SIG-M5 treated with dmso at 0.1 percent for 504 hours (cell line): Measurements from ENCODE around the gene AIG1.

Experiments
- DNase-seq: peaks from one replicate; lab custom pipeline; 2025; ENCODE audit not compliant: unreplicated experiment; lab: John Stamatoyannopoulos, UW

Gene AIG1

GRCh38 chr6:143192766-143193165 lies 132.1 kb downstream of the AIG1 start:
- no peak for DNase-seq

DNA sequence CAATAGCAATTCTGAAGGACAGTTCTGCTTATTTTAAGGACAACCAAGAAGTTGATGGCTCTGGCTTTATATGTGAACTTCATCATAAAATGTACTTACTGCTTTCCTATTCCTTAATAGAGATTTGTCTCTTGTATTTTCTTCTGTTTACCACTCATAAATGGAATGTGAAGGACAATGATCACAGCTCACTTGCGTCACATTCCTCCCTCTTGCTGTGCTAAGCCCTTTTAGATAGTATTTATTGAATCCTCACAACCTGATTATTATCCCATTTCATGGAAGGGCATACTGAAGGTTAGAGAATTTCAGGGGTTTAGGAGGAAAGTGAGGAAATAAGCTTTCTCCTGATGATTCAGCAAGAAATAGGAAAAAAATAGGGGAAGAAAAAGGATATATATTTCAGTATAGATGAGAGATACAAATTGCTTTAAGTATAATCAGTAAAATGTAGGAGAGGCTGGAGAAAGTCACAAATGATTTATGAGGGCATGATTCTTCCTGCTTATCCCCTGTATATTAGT lies 132.9 kb downstream of the AIG1 start:
- no peak for DNase-seq

DNA sequence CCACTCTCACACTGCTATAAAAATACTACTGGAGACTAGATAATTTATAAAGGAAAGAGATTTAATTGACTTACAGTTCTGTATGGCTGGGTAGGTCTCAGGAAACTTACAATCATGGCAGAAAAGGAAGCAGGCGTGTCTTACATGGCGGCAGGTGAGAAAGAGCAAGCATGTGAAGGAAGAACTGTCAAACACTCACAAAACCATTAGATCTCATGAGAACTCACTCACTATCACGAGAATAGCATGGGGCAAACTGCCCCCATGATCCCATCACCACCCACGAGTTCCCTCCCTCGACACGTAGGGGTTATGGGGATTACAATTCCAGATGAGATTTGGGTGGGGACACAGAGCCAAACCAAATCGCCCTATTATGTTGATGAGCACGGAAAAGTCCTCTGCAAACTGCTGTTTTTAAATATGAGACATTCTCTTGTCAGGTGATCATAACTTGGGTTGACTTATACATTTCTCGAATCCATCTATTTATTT lies 133.5 kb downstream of the AIG1 start:
- DNase-seq, result no peak

- no peak for DNase-seq
These were observed 134.7 kb downstream of the AIG1 start for GRCh38 chr6:143195349-143195845.

- DNase-seq, result no peak
These were observed 136.0 kb downstream of the AIG1 start for GRCh38 chr6:143196525-143197225.

- DNase-seq, result no peak
These were observed 136.7 kb downstream of the AIG1 start for GRCh38 chr6:143197377-143197776.

GRCh38 chr6:143198312-143198711 lies 137.6 kb downstream of the AIG1 start:
- DNase-seq, result no peak

- DNase-seq, result no peak
These were observed 138.6 kb downstream of the AIG1 start for GRCh38 chr6:143199291-143199690.

DNA sequence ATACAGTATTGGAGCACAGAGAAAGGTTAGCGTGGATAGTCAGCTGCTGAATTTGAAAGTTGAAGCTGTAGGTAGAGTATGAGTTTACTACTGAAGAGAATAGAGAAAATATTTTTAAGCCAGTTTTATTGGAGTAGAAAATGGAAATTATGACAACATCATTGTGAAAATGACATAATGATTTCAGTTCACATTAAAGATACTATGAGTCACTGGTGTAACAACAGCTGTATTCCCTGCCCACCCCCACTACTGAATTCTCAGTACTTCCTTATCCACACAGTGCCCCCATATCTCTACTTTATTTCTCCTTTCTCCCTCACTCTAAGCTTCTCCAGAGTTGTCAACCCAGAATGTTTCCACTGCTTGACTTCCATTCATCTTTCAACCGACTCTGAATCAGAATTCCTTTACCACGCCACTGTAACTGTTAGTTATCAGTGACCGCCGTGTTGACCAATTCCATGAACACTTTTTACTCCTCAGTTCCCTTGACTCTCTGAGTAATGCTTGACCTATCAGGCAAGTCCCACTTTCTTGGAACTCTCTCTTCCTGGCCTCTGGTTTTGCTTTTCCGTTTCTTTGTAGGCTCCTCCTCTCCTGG lies 139.6 kb downstream of the AIG1 start:
- DNase-seq, result peak; percentile 2

- DNase-seq, result no peak
These were observed 143.4 kb downstream of the AIG1 start for GRCh38 chr6:143204045-143204444.

- DNase-seq, result no peak
These were observed 144.4 kb downstream of the AIG1 start for GRCh38 chr6:143205131-143205535.

DNA sequence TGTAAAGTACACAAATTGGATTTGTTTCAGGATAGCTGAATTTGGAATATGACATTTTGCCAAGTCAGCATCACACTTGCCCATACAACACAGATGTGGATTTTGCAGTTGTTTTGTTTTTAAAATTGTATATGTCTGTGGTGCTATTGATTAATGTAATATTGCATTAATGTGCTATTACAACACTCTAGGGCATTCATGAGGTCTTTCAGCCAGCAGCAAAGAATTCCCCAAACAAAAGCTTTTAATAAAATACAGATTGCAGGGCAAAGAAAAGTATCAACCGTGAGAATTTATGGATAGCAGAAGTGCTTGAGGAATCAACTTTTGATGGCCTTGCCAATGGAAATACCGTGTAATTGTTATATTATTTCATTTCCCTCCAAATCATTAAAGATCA lies 144.9 kb downstream of the AIG1 start:
- no peak for DNase-seq

GRCh38 chr6:143205991-143206390 lies 145.3 kb downstream of the AIG1 start:
- no peak for DNase-seq

GRCh38 chr6:143206550-143206949 lies 145.9 kb downstream of the AIG1 start:
- no peak for DNase-seq

DNA sequence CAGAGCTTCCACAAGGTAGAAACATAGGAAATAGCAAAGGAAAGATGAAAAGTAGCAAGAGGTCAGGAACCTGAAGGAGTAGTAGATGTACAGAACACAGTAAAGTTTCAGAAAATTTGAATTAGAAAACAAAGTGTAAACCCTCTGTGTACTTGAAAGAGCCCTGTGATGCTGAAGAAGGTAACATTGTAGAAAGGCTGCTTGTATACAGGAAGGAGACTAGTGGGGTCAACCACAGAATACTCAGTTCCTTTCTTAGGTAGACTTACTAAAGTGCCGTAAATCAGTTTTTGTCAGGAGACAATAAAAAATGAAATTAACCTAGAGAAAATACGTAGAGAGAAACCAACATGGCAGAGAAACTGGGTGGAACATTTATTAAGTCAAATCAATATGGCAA lies 149.7 kb downstream of the AIG1 start:
- no peak for DNase-seq

DNA sequence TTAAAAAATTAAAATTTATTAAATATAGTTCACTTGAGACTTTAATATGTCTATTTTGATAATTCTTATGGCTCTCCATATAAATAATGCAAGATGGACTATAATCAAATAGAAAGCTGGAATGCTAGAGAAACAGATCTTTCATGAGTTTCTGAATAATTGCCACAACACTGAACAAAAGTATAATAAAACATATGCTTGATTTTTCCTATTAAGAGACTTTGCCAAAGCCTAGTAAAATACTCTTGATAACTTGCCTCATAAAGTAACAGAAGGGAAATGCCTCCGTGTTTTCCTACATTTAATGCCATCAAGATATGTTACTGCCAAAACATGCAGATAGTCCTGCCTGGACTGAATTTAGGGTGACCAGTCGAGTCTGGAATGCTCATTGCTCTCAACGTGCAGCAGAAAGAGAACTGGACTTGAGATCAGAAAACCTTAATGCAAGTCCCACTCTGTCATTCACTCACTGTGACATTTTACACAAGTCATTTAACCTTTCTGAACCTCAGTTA lies 153.2 kb downstream of the AIG1 start:
- DNase-seq, result no peak

- DNase-seq, result peak; percentile 4
These were observed 154.7 kb downstream of the AIG1 start for GRCh38 chr6:143215363-143215762.

GRCh38 chr6:143215771-143216170 lies 155.1 kb downstream of the AIG1 start:
- DNase-seq, result no peak

GRCh38 chr6:143218233-143218632 lies 157.5 kb downstream of the AIG1 start:
- DNase-seq, result no peak

GRCh38 chr6:143221698-143222097 lies 161.0 kb downstream of the AIG1 start:
- no peak for DNase-seq

DNA sequence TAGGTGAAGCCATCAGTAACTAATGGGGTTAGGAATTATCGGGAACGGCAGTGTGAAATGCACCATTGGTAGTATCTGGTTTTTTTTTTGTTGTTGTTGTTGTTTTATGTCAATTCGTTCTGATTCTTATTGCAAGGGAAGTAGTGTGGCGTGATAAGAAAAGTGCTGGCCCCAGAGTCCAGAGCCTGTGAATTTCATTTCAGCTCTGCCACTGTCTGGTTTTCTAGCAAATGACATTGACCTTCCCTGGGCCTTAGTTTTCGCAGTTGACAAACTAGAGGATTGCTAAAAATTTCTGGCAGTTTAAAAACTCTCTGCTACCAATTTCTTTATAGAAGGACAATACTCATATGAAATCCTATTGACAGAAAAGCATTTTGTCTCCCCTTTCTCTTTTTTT lies 161.6 kb downstream of the AIG1 start:
- DNase-seq, result no peak

DNA sequence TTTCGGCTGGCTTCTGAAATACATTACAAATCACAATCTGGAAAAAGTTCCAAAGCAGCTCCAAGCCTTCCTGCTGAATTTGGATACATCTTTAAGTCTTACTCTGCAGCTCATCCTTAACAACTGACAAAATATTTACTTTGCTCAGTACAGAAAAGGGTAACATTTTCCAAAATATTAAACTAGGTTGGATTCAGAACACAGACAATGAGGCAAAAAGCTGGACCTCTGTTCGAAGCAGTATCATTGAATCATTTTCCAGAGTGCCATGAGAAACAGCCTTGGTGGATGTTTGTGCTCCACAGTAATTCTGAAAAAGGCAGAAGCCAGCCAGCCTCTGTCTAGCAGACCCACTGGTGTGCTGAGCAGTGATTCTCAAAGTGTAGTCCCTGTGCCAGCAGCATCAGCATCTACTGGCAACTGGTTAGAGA lies 162.1 kb downstream of the AIG1 start:
- DNase-seq, result no peak
